Thyroid gland (tissue), 4 donors: ENCODE data around the gene GLRA1. TPM values are rescaled to one million over a fixed set of nuclear protein-coding genes. Genes with fewer than 3 reads are reported as not detected.

Source experiments
- DNase-seq, 2 donors: peaks; one replicate each; pipeline ENCODE4 v3.0.0-alpha.2; 2019
- H3K27ac ChIP-seq, 3 donors: fragments of 200-600 bp; sonication (generic); 1 replicate in 2 of 3; 2 replicates in 1 of 3; pipeline ENCODE4 v1.5.1; 2016 to 2019; ENCODE audit warnings: mild to moderate bottlenecking in 1 of 3, moderate library complexity in 1 of 3
- H3K27me3 ChIP-seq: fragments of 200-600 bp; sonication (generic); one replicate; pipeline ENCODE4 v1.5.1; 2019
- H3K36me3 ChIP-seq, 2 donors: fragments of 200-600 bp; sonication (generic); one replicate each; pipeline ENCODE4 v1.5.1; 2016 to 2019
- H3K4me1 ChIP-seq, 2 donors: fragments of 200-600 bp; sonication (generic); one replicate each; pipeline ENCODE4 v1.5.1; 2017 to 2019
- H3K4me3 ChIP-seq, 3 donors: fragments of 200-600 bp; sonication (generic); replicated peaks in 1 of 3; 1 replicate in 2 of 3; 2 replicates in 1 of 3; pipeline ENCODE4 v1.5.1; 2016; ENCODE audit warnings: mild to moderate bottlenecking in 1 of 3
- H3K9me3 ChIP-seq: fragments of 200-600 bp; sonication (generic); one replicate; pipeline ENCODE4 v1.5.1; 2017
- CTCF ChIP-seq, 6 experiments: fragments of 200-600 bp in 3 of 6; fragments of 450-650 bp in 3 of 6; sonication (generic) in 3 of 6; IDR thresholded peaks; one replicate each; pipeline ENCODE4 v1.5.1; 2016 to 2019; ENCODE audit warnings: antibody characterized with exemption in 6 of 6, mild to moderate bottlenecking in 2 of 6, inconsistent platforms in 1 of 6, moderate library complexity in 1 of 6
- POLR2A ChIP-seq, 2 donors: fragments of 450-650 bp; IDR thresholded peaks; one replicate each; pipeline ENCODE4 v1.6.1; 2017; ENCODE audit warnings: antibody characterized with exemption in 2 of 2, mild to moderate bottlenecking in 2 of 2, moderate library complexity in 1 of 2
- WGBS, 2 donors: methylation state at CpG; one replicate each; pipeline ENCODE4 v1.1.5; 2017; 5-methylcytosine and 5-hydroxymethylcytosine counted together
- intact Hi-C: fragments of 100-400 bp; cut with DNase I; formaldehyde crosslinking; loops from one replicate; pipeline ENCODE4 v1.15.1; 2023
- total RNA-seq, 4 donors: library from RNA; depleted of rRNA; stranded (reverse); fragments of >200 nt; gene quantifications; one replicate each; pipeline ENCODE4 v1.2.3, GENCODE V29; 2016

The GLRA1 gene
- total RNA-seq, 4 donors from 2014 or later: not detected

GRCh38 chr5:151953833-151954232 lies 29.2 kb upstream of the GLRA1 start:
- no peaks in the 10 kb centered on the region for H3K9me3 ChIP-seq
- H3K27me3 ChIP-seq: no peaks in the 10 kb centered on the region
- 85 to 91% methylated on average over 1 of the region's 1 CpG for WGBS, 2 donors
- TF ChIP-seq CTCF (IDR thresholded peaks at IDR 0.05) (no peak), POLR2A (IDR thresholded peaks at IDR 0.05) (no peak)
- no peak for DNase-seq
- H3K27ac ChIP-seq: no peak overlapping the region
- intact Hi-C loops: no loop called here
- H3K36me3 ChIP-seq: no peaks in the 10 kb centered on the region
- H3K4me3 ChIP-seq: no peak overlapping the region
- no peaks in the 10 kb centered on the region for H3K4me1 ChIP-seq

GRCh38 chr5:151952238-151952637 lies 27.6 kb upstream of the GLRA1 start:
- Histone ChIP-seq H3K27me3 (no peaks in the 10 kb centered on the region), H3K9me3 (no peaks in the 10 kb centered on the region), H3K4me1 (no peaks in the 10 kb centered on the region), H3K27ac (no peak overlapping the region), H3K4me3 (no peak overlapping the region), H3K36me3 (no peaks in the 10 kb centered on the region)
- 71 to 74% methylated on average over 2 of the region's 2 CpGs for WGBS, 2 donors
- intact Hi-C loops: no loop called here
- TF ChIP-seq POLR2A (IDR thresholded peaks at IDR 0.05): no peak
- no peak for DNase-seq

GRCh38 chr5:151950706-151951105 lies 26.1 kb upstream of the GLRA1 start:
- no peak for DNase-seq
- no peak overlapping the region for H3K27ac ChIP-seq
- WGBS, 2 donors: 56 to 82% methylated on average over 6 to 9 of the region's 9 CpGs
- no peaks in the 10 kb centered on the region for H3K4me1 ChIP-seq
- no peaks in the 10 kb centered on the region for H3K36me3 ChIP-seq
- H3K4me3 ChIP-seq: no peak overlapping the region
- no peak for TF ChIP-seq POLR2A (IDR thresholded peaks at IDR 0.05)
- no peaks in the 10 kb centered on the region for H3K27me3 ChIP-seq
- intact Hi-C loops: no loop called here
- no peaks in the 10 kb centered on the region for H3K9me3 ChIP-seq

GRCh38 chr5:151949701-151950308 lies 25.2 kb upstream of the GLRA1 start:
- Histone ChIP-seq H3K36me3 (no peaks in the 10 kb centered on the region), H3K9me3 (no peaks in the 10 kb centered on the region), H3K27me3 (no peaks in the 10 kb centered on the region), H3K4me3 (no peak overlapping the region), H3K4me1 (no peaks in the 10 kb centered on the region), H3K27ac (no peak overlapping the region)
- 68 to 70% methylated on average over 5 of the region's 5 CpGs for WGBS, 2 donors
- TF ChIP-seq CTCF (IDR thresholded peaks at IDR 0.05) (no peak), POLR2A (IDR thresholded peaks at IDR 0.05) (no peak)
- intact Hi-C loops: no loop called here
- no peak for DNase-seq

- no peaks in the 10 kb centered on the region for H3K36me3 ChIP-seq
- TF ChIP-seq POLR2A (IDR thresholded peaks at IDR 0.05): no peak
- no peak for TF ChIP-seq CTCF (IDR thresholded peaks at IDR 0.05)
- H3K27me3 ChIP-seq: no peaks in the 10 kb centered on the region
- no peak overlapping the region for H3K4me3 ChIP-seq
- intact Hi-C loops: no loop called here
- H3K4me1 ChIP-seq: no peaks in the 10 kb centered on the region
- H3K27ac ChIP-seq: no peak overlapping the region
- DNase-seq: no peak
- no peaks in the 10 kb centered on the region for H3K9me3 ChIP-seq
- WGBS, 2 donors: 54 to 73% methylated on average over 3 of the region's 3 CpGs
Measured at GRCh38 chr5:151949113-151949512, 24.5 kb upstream of the GLRA1 start.

GRCh38 chr5:151947931-151948608 lies 23.4 kb upstream of the GLRA1 start:
- 65 to 72% methylated on average over 5 of the region's 5 CpGs for WGBS, 2 donors
- intact Hi-C loops: no loop called here

More at GRCh38 chr5:151947931-151948608, 23.4 kb upstream of the GLRA1 start:
- Histone ChIP-seq H3K27ac (no peak overlapping the region), H3K27me3 (no peaks in the 10 kb centered on the region), H3K4me1 (no peaks in the 10 kb centered on the region), H3K4me3 (no peak overlapping the region), H3K36me3 (no peaks in the 10 kb centered on the region), H3K9me3 (no peaks in the 10 kb centered on the region)
- DNase-seq: no peak
- no peak for TF ChIP-seq POLR2A (IDR thresholded peaks at IDR 0.05)
- TF ChIP-seq CTCF (IDR thresholded peaks at IDR 0.05): no peak
